Activated gamma-delta T cell treated with Interleukin-2 at 50 U/mL for 16 hours (primary cell): ENCODE results near the gene SAMHD1.
"Not testable (repeated sequence)": the region's sequence is repeated elsewhere in the genome, so short reads cannot be mapped to it uniquely, and the experiment has no call there.

Experiments
- DNase-seq: peaks from one replicate; pipeline ENCODE4 v3.0.0-alpha.2; 2020

The SAMHD1 gene

DNA sequence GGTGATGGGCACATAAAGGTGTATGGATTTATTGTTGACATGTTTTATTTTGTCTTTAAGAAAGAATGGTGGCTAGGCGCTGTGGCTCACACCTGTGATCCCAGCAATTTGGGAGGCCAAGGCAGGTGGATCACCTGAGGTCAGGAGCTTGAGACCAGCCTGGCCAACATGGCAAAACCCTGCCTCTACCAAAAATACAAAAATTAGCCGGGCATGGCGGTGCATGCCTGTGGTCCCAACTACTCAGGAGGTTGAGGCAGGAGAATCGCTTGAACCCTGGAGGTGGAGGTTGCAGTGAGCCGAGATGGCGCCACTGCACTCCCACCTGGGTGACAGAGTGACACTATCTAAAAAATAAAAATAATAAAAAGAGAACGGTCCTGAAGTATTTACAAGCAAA lies 45.4 kb downstream of the SAMHD1 start:
- not testable (repeated sequence) for DNase-seq

DNA sequence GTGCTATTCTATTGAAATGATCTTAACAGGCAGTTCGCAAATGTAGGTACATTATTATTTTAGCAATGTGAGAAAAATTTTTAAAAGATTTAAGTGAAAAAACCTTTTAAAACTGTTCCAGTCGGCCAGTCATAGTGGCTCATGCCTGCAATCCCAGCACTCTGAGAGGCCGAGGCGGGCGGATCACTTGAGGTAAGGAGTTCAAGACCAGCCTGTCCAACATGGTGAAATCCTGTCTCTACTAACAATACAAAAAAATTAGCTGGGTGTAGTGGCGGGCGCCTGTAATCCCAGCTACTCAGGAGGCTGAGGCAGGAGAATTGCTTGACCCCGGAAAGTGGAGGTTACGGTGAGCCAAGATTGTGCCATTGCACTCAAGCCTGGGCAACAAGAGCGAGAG lies 45.9 kb downstream of the SAMHD1 start:
- not testable (repeated sequence) for DNase-seq

DNA sequence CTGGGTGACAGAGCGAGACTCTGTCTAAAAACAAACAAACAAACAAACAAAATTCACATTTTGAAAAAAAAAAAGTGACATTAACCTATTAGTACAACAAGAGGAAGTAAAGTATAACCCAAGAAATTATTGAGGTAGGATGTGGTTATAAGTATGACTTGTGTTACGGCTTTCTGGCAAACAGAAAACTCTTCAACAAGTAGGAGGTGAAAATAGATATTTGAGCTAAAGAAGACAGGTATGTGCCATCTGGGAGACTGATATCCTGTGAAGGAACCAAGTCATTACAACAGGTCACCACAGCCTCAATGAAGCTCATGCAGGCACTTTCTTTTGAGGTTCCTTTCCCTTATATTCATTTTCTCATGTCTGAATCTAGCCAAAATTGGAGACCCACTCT lies 46.8 kb downstream of the SAMHD1 start:
- no peak for DNase-seq

DNA sequence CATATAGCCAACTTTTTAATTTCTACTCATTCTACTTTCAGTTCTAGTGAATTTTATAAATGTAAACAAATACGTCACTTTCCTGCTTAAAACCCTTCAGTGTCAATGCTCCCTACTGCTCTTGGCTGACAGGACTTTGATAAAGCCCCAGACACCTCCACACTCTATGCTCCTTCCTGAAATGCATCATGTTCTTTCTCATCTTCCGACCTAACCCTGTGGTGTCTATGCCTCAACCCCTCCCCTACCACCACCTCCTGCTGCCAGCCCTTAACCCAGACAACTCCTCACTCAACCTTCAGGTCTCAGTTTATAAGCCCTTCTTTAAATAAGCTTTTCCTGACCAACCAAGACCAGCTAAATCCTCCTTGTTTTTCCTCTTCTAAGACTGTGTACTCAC lies 56.5 kb downstream of the SAMHD1 start:
- DNase-seq, result no peak

DNA sequence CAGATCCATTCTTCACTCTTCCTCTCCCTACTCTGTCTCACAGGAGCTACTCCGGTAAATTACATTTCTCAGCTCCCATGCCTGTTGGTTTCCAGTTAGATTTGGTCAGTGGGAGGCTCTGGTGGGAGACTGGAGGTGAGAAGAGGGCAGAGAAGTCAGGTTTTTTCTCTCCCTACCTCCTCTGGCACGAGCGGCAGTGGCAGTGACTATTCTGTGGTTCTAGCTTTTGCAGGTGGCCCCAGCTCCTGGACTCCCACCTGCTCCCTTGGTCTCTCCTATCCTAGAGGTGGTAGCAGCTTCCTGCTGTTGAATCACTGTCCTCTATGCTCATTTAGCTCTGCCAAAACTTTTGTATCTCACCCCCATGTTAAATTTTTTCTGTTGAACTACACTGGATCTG lies 57.7 kb downstream of the SAMHD1 start:
- DNase-seq, result no peak

DNA sequence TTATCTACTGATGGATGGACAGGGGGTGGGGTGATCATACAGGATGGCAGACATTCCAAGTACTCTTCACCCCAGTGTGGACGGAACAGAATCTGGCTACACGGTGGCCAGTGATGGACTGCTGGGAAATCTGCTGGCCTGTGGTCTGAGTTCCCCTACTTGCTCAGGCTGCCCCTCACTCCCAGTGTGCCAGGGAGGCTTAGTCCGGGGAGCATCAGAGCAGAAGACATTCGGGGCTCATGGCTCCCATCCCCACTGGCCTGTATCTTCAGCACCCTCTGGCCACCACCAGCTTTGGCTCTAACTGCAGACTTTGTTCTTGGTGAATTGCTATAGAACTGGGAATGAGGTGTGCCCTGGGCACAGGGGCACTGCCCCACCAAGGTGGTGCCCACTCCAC lies 60.3 kb downstream of the SAMHD1 start:
- no peak for DNase-seq

DNA sequence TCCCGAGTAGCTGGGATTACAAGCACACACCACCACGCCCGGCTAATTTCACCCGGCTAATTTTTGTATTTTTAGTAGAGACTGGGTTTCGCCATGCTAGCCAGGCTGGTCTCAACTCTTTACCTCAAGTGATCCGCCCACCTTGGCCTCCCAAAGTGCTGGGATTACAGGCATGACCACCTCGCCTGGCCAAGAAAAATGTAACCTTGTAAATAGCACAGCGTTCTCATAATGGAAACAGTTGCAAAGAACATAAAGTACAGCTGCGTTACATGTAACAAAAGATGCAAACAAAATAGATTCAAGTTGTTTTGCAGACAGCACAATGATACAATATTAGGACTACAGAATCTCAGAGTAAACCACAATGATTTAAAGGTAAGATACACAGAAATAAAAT lies 60.9 kb downstream of the SAMHD1 start:
- no peak for DNase-seq

DNA sequence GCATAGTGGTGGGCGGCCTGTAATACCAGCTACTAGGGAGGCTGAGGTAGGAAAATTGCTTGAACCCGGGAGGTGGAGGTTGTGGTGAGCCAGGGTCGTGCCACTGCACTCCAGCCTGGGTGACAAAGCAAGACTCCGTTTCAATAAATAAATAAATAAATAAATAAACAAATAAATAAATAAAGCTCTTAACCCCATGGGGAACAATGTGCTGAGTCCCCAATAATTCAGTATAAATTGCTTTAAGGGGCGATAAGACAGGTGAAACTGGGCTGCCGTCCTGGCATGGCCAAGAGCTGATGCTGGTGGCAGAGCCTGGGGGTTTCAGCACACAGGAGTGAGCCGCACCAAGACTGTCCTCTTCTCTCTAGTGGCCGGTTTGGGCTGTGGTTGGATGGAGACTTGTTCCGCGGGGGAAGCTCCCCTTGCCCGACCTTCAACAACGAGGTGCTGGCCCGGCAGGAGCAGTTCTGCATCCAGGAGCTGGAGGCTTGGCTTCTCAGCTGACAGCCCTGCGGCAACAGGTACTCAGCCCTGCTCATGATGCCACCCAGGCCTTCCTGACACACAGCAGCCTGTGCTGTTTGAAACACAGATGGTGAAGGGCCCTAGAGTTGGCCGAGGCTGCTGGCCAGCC lies 62.5 kb downstream of the SAMHD1 start:
- no peak for DNase-seq

DNA sequence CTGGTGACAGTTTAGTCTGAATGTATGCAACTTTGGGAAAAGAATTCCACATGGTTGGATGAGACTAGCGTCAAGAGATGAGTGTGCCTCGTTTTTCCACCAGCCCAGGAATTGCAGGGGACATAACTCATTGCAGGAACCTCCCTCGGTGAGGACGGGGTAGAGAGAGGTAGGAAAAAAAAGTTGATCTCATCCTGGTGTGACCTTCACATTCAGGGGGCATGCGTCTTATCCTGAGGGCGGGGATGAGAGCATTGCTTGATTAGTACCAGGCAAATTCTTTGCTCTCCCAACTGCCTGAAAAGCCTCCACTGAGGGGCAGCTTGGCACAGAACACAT lies 63.8 kb downstream of the SAMHD1 start:
- no peak for DNase-seq

DNA sequence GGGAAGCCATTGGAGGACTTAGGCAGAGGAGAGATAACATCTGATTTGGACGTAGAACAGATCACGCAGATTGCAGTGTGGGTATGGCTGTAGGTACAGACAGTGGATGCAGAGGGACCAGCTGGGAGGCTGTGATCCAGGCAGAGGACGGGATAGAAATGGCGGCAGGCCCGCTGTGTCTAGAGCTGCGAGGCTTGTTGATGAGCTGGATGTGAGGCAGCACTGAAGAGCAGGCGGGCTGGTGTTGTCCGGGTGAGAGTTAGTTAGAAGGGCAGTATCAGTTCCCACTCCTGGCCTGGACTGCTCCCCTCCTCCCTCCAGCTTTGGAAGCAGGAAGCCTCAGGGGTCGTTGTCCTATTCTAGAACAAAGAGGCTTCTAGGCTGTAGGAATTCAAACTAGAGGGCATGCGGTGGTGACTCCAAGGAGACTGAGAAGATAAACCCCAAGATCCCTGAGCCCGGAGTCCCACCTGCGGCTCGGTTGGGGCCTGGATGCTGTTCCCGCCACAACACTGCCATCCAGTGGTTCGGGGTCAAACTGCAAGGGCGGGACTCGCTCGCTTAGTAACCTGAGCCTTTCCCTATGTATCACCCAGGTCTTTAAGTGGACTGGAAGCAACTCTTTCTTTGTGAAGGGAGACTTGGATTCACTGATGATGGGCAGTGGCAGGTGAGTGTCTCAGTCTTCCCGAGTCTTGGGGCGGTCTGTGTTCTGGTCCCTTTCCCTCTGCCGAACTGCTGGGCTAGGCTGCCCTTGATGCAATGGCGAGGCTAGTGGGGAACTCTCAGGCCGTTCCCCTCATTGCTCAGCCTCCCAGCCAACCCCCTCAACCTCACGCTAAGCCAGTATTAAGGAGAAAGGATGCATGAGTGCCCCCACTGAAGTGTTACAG lies 64.4 kb downstream of the SAMHD1 start:
- DNase-seq, result peak; percentile 78

DNA sequence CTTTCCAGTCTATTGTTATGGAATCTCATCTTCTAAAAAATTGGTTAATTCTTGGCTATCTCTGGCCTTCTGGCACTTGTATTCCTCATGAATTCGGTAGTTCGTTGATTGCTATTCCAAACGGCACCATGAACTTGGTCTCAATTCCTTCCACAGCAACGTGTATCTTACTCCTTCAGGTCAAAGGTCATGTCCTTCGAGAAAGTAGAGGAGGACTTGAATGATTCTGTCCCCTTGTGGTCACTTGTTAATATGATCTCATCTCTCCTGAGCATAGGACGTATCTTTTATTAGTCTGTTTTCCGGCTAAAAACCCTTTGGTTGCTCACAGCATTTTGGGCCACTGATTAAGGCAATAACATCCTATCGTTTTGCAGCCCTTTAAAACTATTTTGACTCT lies 66.2 kb downstream of the SAMHD1 start:
- DNase-seq, result no peak

DNA sequence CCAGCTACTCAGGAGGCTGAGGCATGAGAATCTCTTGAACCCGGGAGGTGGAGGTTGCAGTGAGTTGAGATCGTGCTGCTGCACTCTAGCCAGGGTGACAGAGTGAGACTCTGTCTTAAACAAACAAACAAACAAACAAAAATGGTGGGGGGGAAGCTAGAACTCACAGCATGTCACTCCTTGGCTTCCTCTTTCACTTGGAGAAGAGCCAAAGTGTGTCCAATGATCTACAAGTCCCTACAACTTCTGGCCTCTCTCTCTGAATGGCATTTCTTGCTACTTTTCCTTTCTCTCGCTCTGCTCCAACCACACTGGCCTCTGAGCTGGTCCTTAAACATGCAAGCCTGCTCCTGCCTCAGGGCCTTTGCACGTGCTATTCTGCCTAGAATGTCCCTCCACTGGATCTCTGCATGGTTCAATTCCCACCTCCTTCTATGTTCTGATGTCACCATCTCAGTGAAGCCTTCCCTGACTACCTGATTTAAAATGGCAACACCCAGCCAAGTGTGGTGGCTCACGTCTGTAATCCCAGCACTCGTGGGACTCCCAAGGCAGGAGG lies 67.5 kb downstream of the SAMHD1 start:
- no peak for DNase-seq

DNA sequence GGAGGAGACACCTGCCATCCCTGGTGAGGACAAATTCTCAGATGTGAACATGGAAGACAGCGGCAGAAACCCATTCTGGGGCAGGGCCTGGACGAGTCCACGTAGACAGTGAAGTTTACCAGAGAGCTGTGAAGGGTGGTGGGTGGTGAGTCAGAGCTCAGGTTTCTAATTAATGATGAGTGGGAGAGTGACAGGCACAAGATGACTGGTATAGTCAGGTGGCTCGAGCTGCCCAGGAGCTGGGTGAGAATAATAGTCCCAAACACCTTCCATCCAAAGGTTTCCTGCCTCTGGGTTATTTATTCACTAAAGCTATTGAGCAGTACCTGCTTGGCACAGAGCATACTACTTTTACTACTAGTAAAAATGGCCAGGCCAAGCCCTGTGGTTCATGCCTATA lies 69.6 kb downstream of the SAMHD1 start:
- no peak for DNase-seq

DNA sequence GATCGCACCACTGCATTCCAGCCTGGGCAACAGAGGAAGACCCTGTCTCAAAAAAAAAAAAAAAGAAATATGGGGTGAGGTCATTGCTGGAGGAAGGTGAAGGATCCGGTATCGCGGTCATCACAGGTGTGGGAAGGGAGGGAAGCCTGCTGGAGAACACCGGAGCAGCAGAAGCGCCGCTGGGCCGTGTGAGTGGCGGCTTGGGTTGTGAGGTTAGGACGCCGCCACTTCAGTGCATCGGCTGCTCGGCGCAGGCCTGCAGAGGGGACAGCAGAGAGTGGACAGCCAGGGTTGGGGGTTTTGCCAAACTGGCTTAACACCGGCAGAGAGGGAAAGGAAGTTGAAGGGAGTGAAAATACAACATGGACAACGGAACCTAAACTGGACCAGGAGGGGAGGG lies 70.2 kb downstream of the SAMHD1 start:
- no peak for DNase-seq

DNA sequence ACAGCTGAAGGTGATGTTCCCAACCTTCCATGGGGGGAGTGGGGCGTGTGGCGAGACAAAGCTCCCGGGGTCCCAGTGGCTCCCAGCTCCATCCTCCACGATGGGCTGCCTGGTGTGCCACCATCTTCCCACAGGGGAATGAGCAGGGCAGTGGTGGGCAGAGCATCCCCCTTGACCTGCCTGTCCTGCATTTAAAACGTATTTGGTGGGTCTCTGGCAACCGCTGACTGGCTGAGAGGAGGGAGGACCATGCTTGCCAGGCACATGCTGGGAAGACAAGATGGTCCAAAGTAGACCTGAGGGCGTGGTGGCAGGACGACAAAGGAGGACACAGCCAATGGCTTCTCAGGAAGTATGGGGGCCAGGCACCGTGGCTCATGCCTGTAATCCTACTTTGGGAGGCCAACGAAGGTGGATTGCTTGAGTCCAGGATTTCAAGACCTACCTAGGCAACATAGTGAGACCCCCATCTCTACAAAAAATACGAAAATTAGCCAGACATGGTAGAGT lies 70.7 kb downstream of the SAMHD1 start:
- DNase-seq, result no peak

DNA sequence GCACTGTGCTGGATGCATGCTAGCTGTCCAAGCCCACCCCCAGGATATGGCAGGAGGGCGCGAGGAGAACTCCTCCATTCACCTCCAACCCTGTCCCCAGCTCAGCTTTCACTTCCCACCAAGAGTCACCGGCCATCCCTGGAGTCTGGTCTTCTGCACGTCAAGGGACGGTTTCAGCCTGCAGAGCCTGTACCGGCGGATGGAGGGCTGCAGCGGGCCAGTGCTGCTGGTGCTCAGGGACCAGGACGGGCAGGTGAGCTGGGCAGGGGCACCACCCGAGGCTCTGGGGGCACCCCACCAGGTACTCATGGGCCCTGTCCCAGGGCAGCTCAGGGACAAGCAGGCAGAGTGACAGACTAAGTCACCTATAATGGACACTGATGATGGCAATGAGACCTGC lies 72.6 kb downstream of the SAMHD1 start:
- DNase-seq, result no peak

DNA sequence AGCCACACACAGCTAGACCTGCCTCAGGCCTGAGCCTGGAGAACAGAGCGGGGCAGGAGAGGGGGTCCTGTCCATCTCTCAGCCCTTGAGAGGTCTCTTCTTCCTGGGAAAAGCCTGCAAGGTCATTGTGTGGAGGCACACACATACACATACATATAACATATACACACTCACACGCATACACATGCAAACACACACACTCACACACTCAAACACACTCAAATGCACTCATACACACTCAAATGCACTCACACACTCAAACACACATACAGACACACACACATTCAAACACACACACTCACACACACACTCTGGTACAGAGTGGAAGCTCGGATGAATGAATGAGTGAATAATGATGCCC lies 75.1 kb downstream of the SAMHD1 start:
- DNase-seq, result no peak

DNA sequence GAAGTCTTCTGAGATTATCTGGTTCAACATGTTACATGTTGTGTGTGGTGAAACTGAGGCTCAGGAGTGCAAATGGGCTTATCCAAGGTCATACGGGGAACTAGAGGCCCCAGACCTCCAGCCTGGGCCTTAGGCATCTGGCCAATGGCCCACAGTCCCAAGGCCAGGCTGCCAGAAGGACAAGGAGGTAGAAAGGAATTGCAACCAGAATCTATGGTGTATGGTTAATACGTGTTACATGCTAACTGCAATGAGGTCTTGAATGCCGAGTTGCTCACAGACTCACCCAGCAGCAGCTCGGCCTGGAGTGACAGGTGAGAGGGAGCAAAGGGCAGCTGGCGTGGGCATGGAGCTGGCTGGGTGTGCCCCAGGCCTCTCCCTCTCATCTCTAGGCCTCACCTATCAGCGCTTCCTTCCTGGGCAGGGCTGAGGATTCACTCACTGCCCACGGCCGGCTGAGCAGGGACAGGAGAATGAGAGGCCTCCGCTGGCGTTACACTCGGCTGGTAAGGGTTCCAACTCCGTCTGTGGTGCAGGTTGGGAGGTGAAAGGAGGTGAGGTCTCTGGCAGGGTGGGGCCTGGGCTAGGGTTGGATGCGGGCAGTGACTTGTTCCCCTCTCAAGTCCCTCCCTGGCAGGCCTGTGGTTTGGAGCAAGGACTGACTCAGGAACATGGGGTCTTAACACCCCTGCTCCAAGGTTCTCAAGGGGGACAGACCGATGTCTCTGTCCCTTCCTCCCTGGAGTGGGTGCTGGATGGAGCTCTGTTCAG lies 75.6 kb downstream of the SAMHD1 start, which contains the start of gene TLDC2:
TLDC2 (plus strand) TSS at position 437 of the 771 bp plus-strand sequence; CDS start at position 474, 37 bp downstream.
- DNase-seq, result no peak

DNA sequence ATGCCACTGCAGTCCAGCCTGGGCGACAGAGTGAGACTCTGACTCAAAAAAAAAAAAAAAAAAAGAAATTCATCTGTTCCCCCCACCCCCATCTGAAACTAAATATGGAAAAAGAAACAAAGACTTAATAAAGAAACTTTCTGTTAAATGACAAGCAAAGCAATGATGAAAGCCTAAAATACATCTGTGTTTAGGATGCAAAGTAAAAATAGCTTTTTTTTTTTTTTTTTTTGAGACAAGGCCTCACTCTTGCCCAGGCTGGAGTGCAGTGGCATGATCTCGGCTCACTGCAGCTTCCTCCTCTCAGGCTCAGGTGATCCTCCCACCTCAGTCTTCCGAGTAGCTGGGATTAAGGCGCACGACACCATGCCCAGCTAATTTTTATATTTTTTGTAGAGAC lies 76.4 kb downstream of the SAMHD1 start:
- DNase-seq, result not testable (repeated sequence)

DNA sequence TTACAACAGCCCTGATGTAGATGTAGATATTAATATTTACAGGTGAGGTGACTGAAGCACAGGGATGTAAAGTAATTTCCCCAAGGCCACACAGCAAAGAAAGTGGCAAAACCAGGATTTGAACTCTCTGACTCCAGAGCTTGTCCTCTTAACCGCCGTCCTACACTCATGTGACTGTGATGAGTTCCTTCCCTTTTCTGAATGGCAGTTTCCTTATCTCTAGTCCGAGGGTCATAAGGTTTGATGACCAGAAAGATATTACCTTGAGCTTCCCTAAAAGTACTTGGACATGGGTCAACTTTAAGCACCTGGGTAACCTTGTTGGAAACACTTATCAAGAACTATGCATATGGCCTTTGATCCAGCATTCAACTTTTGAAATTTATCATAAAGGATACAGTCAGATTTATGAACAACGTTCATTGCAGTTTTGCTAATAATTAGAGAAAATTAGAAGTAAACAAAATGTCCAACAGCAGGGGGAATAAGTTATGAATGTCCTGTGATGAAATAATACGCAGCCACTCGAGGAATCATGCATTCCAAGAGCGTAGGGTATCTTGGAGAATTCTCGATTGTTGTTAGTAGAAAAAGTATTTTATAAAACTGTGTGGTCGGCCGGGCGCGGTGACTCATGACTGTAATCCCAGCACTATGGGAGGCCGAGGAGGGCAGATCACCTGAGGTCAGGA lies 77.9 kb downstream of the SAMHD1 start:
- DNase-seq, result no peak

DNA sequence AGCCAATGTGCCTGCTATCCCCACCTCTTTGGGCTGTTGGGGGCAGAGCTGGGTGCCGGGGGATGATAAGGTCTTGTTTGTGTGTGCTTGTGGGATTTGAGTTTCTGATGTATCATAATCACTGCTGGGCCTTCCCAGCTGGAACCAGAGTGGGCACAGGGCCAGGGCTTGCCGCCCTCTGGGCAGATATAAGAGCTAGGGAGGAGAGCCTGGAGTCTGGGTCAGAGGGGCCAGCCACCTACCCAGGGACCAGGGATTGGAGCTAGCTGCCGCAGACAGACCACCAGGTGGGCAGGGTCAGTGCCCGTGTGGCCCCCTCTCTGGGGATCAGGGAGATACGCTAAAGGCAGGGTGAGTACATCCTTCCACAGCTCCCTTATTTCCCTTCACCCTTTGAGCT lies 78.7 kb downstream of the SAMHD1 start:
- DNase-seq, result no peak
